ENCODE results near the gene ZFHX3.

Gene ZFHX3

DNA sequence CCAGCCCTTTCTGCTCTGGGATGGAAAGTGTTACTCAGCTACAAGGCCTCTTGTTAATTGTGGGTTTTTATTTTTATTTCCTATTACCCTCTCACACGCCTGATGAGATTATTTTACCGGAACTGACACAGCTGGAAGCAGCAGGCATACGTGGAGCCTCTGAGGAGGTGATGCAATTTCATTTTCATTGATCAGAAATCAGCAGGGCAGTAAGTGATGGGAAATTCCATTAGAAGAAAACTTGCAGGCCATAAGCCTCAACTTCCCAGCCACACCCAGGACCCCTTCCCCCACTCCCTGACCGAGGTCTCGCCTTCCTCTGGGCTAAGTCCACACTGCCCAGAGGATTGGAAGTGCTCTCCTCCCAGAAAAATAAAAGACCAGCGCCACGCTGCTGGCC is 69.7 kb downstream of the ZFHX3 start:
- DNase-seq (ENCODE audit: low spot score), result no peak

- no peak for DNase-seq (ENCODE audit: low spot score)
These were observed 70.8 kb downstream of the ZFHX3 start for GRCh38 chr16:72977127-72977526.

- DNase-seq (ENCODE audit: low spot score), result no peak
These were observed 71.4 kb downstream of the ZFHX3 start for GRCh38 chr16:72976438-72977064.

GRCh38 chr16:72975809-72976437 is 72.0 kb downstream of the ZFHX3 start:
- no peak for DNase-seq (ENCODE audit: low spot score)

- no peak for DNase-seq (ENCODE audit: low spot score)
These were observed 73.7 kb downstream of the ZFHX3 start for GRCh38 chr16:72974142-72974769.

GRCh38 chr16:72972878-72973571 is 74.9 kb downstream of the ZFHX3 start:
- DNase-seq (ENCODE audit: low spot score), result no peak

- no peak for DNase-seq (ENCODE audit: low spot score)
These were observed 76.6 kb downstream of the ZFHX3 start for GRCh38 chr16:72971370-72971769.

GRCh38 chr16:72970656-72971055 is 77.3 kb downstream of the ZFHX3 start:
- DNase-seq (ENCODE audit: low spot score), result no peak

DNA sequence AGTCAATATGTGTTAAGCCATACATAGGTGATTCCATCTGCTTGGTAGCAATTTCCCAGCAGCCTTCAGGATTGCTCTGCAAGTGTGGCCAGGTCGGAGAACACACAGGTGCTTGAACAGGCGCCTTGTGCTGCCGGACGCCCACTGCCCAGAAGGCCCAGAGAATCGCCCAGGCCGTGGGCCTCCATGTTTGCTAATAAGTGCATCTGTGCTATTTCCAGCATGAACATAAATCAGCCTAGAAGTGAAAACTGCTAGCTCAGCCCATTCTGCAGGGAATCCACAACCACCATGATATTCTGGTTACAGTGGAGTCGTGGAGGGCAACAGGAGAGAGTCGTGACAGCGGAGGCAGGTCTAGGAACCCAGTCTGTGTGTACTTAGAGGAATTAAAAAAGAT is 78.1 kb downstream of the ZFHX3 start:
- no peak for DNase-seq (ENCODE audit: low spot score)

DNA sequence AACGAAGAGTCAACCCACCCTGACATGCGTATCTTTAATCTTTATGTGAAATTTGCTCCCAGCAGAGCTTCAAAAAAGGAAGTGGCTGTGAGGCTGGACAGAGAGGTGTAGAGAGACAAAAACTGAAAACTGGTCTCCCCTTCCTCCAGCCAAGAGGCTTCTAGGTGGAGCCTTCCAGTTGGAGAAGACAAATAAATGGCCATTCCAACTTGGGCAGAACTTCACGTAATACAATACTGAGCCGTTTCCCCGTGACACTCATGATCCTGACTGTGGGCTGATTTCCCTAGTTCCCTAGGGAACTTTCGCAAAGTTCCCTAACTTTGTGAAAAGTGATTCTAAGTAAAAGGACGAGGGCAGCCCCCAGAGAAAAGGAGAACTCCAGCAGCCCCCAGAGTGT is 78.8 kb downstream of the ZFHX3 start:
- no peak for DNase-seq (ENCODE audit: low spot score)

DNA sequence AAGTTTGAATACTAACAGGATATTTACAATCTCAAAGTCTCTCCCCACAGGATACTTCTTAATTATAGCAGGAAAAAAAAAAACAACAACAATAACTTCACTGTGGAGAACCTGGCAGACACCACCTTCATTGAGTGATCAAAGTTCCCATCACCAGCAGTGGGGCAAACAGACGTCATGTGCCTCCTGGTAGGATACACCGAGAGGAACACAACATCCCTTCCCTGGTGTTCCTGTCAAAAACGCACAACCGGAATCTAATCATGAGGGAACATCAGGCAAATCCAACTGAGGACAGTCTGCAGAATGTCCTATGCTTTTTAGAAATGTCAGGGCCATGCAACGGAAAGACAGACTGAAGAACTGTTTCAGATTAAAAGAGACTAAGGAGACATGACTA is 80.0 kb downstream of the ZFHX3 start:
- DNase-seq (ENCODE audit: low spot score), result no peak

DNA sequence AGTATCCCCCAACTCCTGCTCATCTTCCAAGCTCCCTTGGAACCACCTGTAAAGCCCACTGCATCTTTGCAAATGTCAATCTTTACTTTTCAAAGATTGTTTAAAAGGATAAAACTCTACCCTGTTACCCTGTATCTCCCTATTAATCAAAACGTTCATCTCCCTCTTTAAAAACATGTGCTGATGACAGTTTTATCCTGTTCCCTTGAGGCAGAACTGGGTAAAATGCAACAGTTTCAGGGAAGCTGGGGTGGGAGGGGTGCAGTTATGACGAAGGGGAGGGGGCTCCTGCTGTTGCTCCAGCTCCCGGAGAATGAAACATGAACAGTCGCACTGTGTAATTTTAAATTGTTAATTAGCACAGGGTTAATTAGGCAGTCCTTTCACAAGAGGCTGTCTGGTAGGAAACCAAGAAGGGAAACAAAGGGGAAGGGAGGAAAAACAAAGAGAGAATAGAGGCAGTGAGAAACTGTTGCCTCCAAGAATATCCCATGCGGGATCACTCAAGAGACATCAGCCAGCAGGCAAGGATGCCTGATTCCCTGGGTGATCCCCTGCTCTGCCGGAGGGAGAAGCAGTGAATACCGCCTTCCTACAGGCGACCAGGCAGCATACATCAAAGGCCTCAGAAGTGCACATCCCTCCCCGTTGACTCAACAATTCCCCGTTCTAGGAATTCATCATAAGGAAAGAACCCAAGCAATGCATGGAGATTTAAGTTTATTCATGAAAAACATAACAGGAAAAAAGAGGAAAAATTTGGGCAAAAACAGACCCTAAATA is 84.2 kb downstream of the ZFHX3 start:
- peak; percentile 40 for DNase-seq (ENCODE audit: low spot score)

- DNase-seq (ENCODE audit: low spot score), result no peak
These were observed 85.6 kb downstream of the ZFHX3 start for GRCh38 chr16:72962347-72962746.

DNA sequence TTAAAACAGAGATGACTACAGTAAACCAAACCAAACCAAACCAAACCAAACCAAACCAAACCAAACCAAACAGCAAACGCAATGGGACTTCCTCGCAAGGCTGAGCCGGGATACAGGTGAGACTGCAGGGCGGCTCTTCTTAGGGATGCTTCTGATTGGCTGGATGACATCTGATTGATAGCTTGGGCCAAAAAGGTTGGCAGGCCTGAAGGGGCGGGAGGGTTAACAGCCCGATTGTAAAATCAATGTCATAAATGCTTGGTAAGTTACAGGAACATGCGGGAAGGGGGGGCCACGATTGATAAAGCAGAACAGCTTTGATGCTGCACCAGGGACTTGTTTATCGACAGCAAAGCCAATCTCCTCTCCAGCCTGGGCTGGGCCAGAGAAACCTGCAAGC is 86.1 kb downstream of the ZFHX3 start:
- no peak for DNase-seq (ENCODE audit: low spot score)

GRCh38 chr16:72961115-72961832 is 86.7 kb downstream of the ZFHX3 start:
- DNase-seq (ENCODE audit: low spot score), result peak; percentile 96

GRCh38 chr16:72960101-72960500 is 87.8 kb downstream of the ZFHX3 start:
- DNase-seq (ENCODE audit: low spot score), result no peak

GRCh38 chr16:72959301-72959996 is 88.5 kb downstream of the ZFHX3 start:
- no peak for DNase-seq (ENCODE audit: low spot score)

- no peak for DNase-seq (ENCODE audit: low spot score)
These were observed 89.3 kb downstream of the ZFHX3 start for GRCh38 chr16:72958522-72959076.

- no peak for DNase-seq (ENCODE audit: low spot score)
These were observed 90.3 kb downstream of the ZFHX3 start for GRCh38 chr16:72957303-72958277.
